Neural crest cell (in vitro differentiated cells): ENCODE data around the gene NRIP3. TPM values are rescaled to one million over a fixed set of nuclear protein-coding genes. Genes with fewer than 3 reads are reported as not detected.
A peak's percentile ranks its signal among the peaks of the same experiment; 100 is the strongest.

Experiments
- DNase-seq: peaks from one replicate; pipeline ENCODE4 v3.0.0; 2021; ENCODE audit warnings: low read depth, mixed read lengths, low spot score
- H3K27ac Mint-ChIP-seq: one replicate; pipeline ENCODE4 v1.8.0; 2021; ENCODE audit warnings: mild to moderate bottlenecking, mixed read lengths; ENCODE audit not compliant: unreplicated experiment
- H3K27me3 Mint-ChIP-seq: 2 replicates; pipeline ENCODE4 v1.8.0; 2021; ENCODE audit warnings: low read depth, mild to moderate bottlenecking, mixed read lengths
- H3K36me3 Mint-ChIP-seq: 2 replicates; pipeline ENCODE4 v1.8.0; 2021; ENCODE audit warnings: low read depth, mild to moderate bottlenecking, mixed read lengths
- H3K4me1 Mint-ChIP-seq: 2 replicates; pipeline ENCODE4 v1.8.0; 2021; ENCODE audit warnings: mixed read lengths
- H3K4me3 Mint-ChIP-seq: one replicate; pipeline ENCODE4 v1.8.0; 2021; ENCODE audit warnings: mild to moderate bottlenecking, mixed read lengths
- H3K9me3 Mint-ChIP-seq: 2 replicates; pipeline ENCODE4 v1.8.0; 2021; ENCODE audit warnings: mixed read lengths
- long read RNA-seq: library from polyadenylated mRNA; unstranded; transcript quantifications from one replicate; pipeline ENCODE4 v2.0.0, GENCODE V29; 2020
- total RNA-seq: library from RNA; stranded (reverse); gene quantifications from 2 replicates; pipeline ENCODE4 v1.2.1, GENCODE V29; 2021
- TF ChIP-seq, protein P1 (sequence below): fragments of 200-600 bp; sonication (generic); conservative IDR thresholded peaks from 2 replicates; pipeline ENCODE4 v1.5.0; 2021; ENCODE audit warnings: antibody characterized with exemption, mild to moderate bottlenecking

NRIP3 gene
- 1.7 and 2.1 TPM in 2 replicates for total RNA-seq
- long read RNA-seq, transcript NRIP3-201 (7 exons, 3,809 nt) = major isoform, 10 of 11 reads
- long read RNA-seq, partial matches to known transcripts = 1 of 11 reads
- long read RNA-seq, other reads (novel, unspliced or antisense) = 0 of 11 reads

DNA sequence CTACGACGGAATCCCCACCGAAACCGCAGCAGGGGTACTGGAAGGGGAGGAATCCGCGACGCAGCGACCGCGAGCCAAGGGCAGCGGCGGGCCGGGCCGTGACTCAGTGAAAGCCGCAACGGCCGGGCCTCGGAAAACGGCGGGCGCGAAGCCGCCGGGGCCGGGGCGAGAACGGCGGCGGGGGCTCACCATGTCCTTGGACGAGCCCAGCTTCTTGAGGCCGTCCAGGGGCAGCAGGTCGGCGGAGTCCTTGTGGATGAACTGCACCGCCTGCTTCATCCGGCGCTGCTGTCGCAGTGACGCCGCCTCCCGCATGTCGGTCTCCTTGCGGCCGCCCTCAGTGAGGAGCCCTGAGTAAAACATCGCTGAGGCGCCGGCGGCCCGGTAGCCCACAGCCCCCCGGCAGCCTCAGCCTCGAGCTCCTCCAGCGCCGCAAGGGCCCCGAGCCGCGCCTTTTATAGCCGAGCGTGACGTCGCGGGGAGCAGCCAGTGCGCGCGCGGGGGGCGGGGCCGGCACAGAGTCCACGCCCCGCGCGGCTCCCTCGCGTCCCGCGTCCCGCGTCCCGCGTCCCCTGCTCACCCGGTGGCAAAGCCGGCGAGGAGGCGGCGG, at the start of gene NRIP3:
TSS of gene NRIP3 (minus strand) at position 429 of the 610 bp plus-strand sequence. CDS start at position 363, 66 bp downstream.
- H3K9me3 Mint-ChIP-seq = no peaks in the 10 kb centered on the region
- peak within 1 kb of the TSS; percentile 82 for H3K4me3 Mint-ChIP-seq
- no peak within 1 kb of the TSS for H3K27ac Mint-ChIP-seq
- DNase-seq = peak; percentile 63
- TF ChIP-seq, protein P1, sequence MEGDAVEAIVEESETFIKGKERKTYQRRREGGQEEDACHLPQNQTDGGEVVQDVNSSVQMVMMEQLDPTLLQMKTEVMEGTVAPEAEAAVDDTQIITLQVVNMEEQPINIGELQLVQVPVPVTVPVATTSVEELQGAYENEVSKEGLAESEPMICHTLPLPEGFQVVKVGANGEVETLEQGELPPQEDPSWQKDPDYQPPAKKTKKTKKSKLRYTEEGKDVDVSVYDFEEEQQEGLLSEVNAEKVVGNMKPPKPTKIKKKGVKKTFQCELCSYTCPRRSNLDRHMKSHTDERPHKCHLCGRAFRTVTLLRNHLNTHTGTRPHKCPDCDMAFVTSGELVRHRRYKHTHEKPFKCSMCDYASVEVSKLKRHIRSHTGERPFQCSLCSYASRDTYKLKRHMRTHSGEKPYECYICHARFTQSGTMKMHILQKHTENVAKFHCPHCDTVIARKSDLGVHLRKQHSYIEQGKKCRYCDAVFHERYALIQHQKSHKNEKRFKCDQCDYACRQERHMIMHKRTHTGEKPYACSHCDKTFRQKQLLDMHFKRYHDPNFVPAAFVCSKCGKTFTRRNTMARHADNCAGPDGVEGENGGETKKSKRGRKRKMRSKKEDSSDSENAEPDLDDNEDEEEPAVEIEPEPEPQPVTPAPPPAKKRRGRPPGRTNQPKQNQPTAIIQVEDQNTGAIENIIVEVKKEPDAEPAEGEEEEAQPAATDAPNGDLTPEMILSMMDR = no peak
- H3K4me1 Mint-ChIP-seq = peaks cover 13% of the 10 kb centered on the region
- H3K36me3 Mint-ChIP-seq = no peaks in the 10 kb centered on the region
- H3K27me3 Mint-ChIP-seq = peaks cover 82% of the 10 kb centered on the region

GRCh38 chr11:9052316-9052715, 48.5 kb upstream of the NRIP3 start:
- Mint-ChIP-seq H3K9me3 (no peaks in the 10 kb centered on the region), H3K4me3 (no peak overlapping the region), H3K27ac (no peak overlapping the region), H3K27me3 (no peaks in the 10 kb centered on the region), H3K36me3 (no peaks in the 10 kb centered on the region), H3K4me1 (peaks cover 12% of the 10 kb centered on the region)
- TF ChIP-seq, protein P1 = no peak
- DNase-seq = no peak

DNA sequence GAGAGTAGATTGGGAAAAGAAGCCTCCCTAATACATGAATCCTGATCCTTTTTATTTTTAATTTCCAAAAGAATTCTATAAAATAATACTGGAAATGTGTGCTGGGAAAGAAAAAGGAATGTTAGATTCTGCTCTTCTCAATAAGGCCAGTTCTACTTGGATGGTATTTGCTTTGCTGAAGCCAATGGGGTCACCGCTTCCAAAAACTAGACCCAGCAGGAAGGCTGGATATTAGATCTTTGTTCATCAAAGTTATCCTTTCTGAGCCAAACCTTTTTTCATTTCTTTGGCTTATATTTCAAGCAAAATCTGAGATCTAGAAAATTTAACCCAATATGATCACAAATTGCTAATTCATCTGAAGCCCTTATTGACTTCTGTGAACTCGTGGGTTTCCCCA, 46.2 kb upstream of the NRIP3 start:
- Mint-ChIP-seq H3K9me3 (no peaks in the 10 kb centered on the region), H3K27me3 (no peaks in the 10 kb centered on the region), H3K27ac (no peak overlapping the region), H3K4me3 (no peak overlapping the region), H3K36me3 (no peaks in the 10 kb centered on the region), H3K4me1 (peaks cover 14% of the 10 kb centered on the region)
- no peak for DNase-seq
- TF ChIP-seq, protein P1 = no peak

DNA sequence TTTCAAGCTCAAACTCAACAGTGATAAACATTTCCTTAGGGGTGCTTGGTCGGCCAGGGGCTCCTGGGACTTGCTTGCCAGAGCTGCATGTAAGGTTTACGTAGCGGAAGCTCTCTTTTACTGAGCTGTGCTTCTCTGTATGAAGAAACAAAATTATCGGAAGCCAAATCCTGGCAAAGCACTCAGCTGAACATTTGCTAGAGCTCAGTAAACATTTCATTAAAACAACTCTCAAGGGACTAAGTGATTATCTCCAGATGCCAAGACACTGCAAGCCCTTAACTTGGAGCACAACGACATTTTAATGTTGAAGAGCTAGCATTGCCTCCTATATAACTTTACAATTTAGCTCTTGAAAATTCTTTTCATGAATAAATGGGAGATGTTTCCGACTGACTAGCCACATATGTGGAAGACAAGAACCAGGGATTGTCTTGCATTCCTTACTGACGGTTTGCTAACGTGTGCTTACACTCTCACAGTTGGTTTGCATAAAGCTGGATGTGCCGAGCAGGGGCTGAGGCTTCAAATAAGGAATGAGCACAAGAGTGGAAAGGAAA, 44.2 kb upstream of the NRIP3 start:
- TF ChIP-seq, protein P1 = no peak
- DNase-seq = no peak
- H3K4me3 Mint-ChIP-seq = no peak overlapping the region
- peaks cover 14% of the 10 kb centered on the region for H3K4me1 Mint-ChIP-seq
- H3K27me3 Mint-ChIP-seq = no peaks in the 10 kb centered on the region
- H3K36me3 Mint-ChIP-seq = no peaks in the 10 kb centered on the region
- H3K27ac Mint-ChIP-seq = peak overlapping the region; percentile 69
- H3K9me3 Mint-ChIP-seq = no peaks in the 10 kb centered on the region

GRCh38 chr11:9046481-9046880, 42.7 kb upstream of the NRIP3 start:
- Mint-ChIP-seq H3K27ac (no peak overlapping the region), H3K36me3 (no peaks in the 10 kb centered on the region), H3K4me3 (no peak overlapping the region), H3K27me3 (no peaks in the 10 kb centered on the region), H3K9me3 (no peaks in the 10 kb centered on the region), H3K4me1 (peaks cover 14% of the 10 kb centered on the region)
- TF ChIP-seq, protein P1 = no peak
- no peak for DNase-seq
